ENCODE measurements around the gene RHEBL1. TPM values are rescaled to one million over a fixed set of nuclear protein-coding genes. Genes with fewer than 3 reads are reported as not detected.
A peak's percentile ranks its signal among the peaks of the same experiment; 100 is the strongest.

Gene RHEBL1
- total and polyA plus RNA-seq, 9 donors: 0.18 to 1.2 (median 0.45) TPM; not detected in 2

DNA sequence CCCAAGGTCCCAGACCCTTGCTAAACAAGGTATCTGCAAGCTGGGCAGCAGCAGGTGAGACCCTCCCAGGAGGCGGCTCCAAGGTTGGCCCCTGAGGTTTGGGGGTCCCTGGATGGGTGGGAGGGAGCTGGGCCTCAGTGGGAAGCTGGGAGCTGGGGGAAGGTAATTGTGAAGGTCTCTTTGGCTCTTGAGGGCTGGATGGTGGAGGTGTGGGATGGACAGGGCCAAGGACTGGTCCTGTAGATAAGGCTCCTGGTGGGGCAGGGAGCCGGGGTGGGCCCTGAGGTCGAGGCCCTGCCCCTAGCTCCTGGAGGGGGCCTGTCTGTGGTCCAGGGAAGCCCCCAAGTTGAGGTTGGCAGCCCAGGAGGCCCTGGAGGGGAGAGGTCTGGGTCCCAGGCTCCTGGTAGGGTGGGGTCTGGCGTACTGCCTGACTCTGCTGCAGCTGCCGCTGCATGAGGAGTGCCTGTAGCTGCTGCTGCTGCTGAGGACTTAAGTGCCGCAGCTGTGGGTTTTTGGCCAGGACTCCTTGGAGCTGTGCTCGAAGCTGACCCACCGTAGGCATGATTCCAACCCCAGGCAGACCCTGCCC is 38.1 kb downstream of the RHEBL1 start:
- Histone ChIP-seq H3K4me3 (no peak overlapping the region), H3K36me3 (no peaks in the 10 kb centered on the region), H3K9me3 (no peaks in the 10 kb centered on the region), H3K27ac (no peak overlapping the region), H3K27me3 (no peaks in the 10 kb centered on the region), H3K4me1 (ENCODE audit: insufficient read depth) (no peaks in the 10 kb centered on the region)
- DNase-seq: peak in 1 of 5 donors; percentile 24
- intact Hi-C loops (cut with DNase I): no loop called here
- TF ChIP-seq, protein P1, sequence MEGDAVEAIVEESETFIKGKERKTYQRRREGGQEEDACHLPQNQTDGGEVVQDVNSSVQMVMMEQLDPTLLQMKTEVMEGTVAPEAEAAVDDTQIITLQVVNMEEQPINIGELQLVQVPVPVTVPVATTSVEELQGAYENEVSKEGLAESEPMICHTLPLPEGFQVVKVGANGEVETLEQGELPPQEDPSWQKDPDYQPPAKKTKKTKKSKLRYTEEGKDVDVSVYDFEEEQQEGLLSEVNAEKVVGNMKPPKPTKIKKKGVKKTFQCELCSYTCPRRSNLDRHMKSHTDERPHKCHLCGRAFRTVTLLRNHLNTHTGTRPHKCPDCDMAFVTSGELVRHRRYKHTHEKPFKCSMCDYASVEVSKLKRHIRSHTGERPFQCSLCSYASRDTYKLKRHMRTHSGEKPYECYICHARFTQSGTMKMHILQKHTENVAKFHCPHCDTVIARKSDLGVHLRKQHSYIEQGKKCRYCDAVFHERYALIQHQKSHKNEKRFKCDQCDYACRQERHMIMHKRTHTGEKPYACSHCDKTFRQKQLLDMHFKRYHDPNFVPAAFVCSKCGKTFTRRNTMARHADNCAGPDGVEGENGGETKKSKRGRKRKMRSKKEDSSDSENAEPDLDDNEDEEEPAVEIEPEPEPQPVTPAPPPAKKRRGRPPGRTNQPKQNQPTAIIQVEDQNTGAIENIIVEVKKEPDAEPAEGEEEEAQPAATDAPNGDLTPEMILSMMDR (IDR thresholded peaks at IDR 0.05): no peak
- TF ChIP-seq EP300 (IDR thresholded peaks at IDR 0.05) (no peak), POLR2A (IDR thresholded peaks at IDR 0.05) (no peak)
- 75 to 84% (median 80%) methylated on average over 7 to 8 of the region's 8 CpGs for WGBS, 3 donors

DNA sequence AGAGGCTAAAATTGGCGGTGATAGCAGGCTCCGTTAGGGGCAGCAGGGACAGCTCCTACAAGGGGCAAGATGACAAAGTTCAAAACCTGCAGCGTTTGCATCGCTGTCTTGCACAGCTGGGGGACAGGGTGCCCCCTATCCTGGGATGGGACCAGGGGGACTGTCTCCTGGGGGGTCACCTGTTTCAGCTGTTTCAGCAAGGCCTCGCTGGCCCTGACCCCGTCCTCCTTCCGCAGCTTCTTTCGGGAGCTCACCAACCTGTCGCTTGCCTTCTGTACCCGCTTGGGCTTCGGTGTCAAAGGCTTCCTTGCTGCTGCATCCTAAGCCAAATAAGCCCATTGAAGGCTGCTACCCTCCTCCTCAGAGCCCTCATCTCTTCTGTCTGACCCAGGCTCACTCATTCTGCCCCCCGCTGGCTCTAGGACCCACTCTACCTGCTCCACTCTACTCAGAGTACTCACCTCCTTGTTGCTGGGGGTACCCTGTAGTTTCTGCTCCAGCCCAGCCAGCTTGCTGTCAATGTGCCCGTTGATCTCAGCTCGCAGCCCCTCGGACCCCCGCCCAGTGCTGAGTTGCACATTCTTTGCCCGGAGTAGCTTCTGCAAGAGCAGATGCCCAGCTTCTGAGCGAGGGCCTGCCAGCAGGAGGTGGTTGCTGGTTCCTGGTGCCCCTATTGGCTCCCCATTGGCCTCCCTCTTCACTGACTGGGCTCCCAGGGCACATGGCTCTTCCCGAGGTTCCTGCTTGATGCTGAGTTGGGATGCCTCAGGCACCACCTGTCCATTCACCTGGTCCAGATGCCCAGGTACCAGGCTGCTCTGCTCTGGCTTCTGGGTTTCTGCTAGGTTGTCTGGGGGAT is 38.8 kb downstream of the RHEBL1 start:
- H3K4me3 ChIP-seq: no peak overlapping the region
- no peaks in the 10 kb centered on the region for H3K9me3 ChIP-seq
- intact Hi-C loops (cut with DNase I): no loop called here
- H3K27ac ChIP-seq: no peak overlapping the region
- H3K4me1 ChIP-seq (ENCODE audit: insufficient read depth): no peaks in the 10 kb centered on the region
- TF ChIP-seq POLR2A (IDR thresholded peaks at IDR 0.05): no peak
- TF ChIP-seq EP300 (IDR thresholded peaks at IDR 0.05): no peak
- TF ChIP-seq, protein P1 (IDR thresholded peaks at IDR 0.05): no peak
- DNase-seq: peak in 1 of 5 donors; percentile 20
- H3K36me3 ChIP-seq: no peaks in the 10 kb centered on the region
- 92 to 96% (median 92%) methylated on average over 19 of the region's 19 CpGs for WGBS, 3 donors
- H3K27me3 ChIP-seq: no peaks in the 10 kb centered on the region

DNA sequence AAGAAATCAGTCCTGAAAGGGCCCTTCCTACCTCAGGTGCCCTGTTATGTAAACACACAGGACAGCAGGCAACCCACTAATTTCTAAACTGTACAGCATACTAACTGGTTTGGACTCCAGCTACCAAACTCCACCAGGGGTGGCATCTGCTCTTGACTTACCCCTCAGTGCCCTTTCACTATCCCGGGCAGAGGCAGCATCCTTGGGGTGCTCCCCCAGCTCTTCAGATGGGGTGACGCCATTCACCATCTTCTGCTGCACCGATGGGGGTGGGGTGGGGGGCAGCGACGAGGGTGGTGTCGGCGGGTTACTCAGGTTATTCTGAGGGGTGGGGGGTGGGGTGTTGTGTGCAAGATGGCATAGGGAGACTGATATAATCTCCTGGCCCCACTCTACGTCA is 39.7 kb downstream of the RHEBL1 start:
- no peak for DNase-seq
- Histone ChIP-seq H3K9me3 (no peaks in the 10 kb centered on the region), H3K36me3 (no peaks in the 10 kb centered on the region), H3K27ac (no peak overlapping the region), H3K4me1 (ENCODE audit: insufficient read depth) (no peaks in the 10 kb centered on the region), H3K27me3 (no peaks in the 10 kb centered on the region), H3K4me3 (no peak overlapping the region)
- intact Hi-C loops (cut with DNase I): no loop called here
- WGBS, 3 donors: 87 to 89% (median 89%) methylated on average over 8 of the region's 8 CpGs
- TF ChIP-seq POLR2A (IDR thresholded peaks at IDR 0.05): no peak
- TF ChIP-seq EP300 (IDR thresholded peaks at IDR 0.05): no peak
- TF ChIP-seq, protein P1 (IDR thresholded peaks at IDR 0.05): no peak

DNA sequence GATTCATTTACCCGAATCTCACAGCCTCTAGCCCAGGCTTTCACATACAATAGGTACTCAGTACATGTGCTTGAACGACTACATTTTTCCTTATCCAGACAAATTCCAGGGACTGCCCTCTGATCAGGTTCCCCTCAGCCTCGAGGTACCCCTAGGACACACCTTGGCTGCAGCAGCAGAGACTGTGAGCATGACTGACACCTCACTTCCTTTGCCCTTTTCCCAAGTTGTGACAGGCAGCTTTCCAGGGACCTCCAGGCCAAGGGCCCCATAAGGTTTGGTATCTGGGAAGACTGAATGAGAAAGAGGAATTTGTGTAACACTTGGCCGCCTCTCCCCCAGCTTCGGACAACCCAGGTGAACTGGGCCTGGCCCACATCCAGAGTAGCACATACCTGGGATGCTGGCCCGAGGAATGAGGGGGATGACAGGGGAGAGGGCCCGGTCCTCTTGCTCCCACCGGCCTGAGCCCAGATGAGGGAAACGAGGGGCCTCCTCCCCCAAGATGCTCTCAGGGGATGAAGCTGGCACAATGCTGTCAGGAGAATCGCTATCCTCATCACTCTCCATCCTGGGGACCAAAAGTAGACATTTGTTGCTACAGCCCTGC is 41.0 kb downstream of the RHEBL1 start:
- Histone ChIP-seq H3K4me1 (ENCODE audit: insufficient read depth) (no peaks in the 10 kb centered on the region), H3K27ac (no peak overlapping the region), H3K9me3 (no peaks in the 10 kb centered on the region), H3K36me3 (no peaks in the 10 kb centered on the region), H3K27me3 (no peaks in the 10 kb centered on the region), H3K4me3 (no peak overlapping the region)
- TF ChIP-seq EP300 (IDR thresholded peaks at IDR 0.05) (no peak), POLR2A (IDR thresholded peaks at IDR 0.05) (no peak)
- TF ChIP-seq, protein P1 (IDR thresholded peaks at IDR 0.05): no peak
- intact Hi-C loops (cut with DNase I): no loop called here
- WGBS, 3 donors: 78 to 80% (median 78%) methylated on average over 10 of the region's 10 CpGs
- DNase-seq: peak in 1 of 5 donors; percentile 20

Data from ovary (tissue), 9 donors.